Measurements from ENCODE around the gene CS.
"Not testable (repeated sequence)": the region's sequence is repeated elsewhere in the genome, so short reads cannot be mapped to it uniquely, and the experiment has no call there.

The CS gene

DNA sequence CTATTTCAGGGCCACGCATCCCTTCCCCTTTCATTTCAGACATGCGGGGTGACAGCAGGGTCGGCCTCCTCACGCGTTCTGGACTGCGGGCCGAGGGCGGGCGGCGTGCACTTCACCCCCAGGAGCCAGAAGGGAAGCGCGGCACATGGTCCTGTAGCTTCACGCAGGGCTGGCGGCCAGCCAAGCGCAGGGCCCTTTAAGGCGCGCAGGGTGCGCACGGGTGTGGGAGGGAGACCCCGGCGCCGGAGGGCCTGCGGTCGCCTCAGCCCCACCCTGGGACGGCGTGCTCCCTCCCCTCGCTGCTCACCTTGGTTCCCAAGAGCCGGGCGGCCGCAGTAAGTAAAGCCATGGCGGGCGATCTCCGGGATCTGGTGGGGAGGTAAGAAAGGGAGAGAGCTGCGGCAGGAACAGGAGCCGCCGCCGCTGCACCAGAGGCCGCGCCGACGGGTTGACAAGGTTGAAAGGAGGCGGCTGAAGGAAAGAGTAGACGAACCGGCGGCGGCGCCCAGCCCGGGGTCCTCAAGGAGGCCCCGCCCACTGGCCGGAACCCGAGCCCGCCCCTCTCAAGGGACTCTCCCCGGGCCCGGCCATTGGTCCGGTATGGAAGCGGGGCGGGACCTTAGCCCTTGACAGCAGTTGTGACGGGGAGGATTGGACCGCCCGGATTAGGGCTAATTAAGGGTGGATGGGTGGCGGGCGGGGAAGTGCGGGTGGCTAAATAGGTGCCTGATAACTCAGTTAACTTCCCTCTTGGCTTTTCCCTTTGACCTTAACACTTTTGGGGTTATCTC, at the start of gene CS:
CS (minus strand) TSS at position 478 of the 791 bp plus-strand sequence; CDS start at position 349, 129 bp downstream.
- peak; percentile 96 for ATAC-seq

DNA sequence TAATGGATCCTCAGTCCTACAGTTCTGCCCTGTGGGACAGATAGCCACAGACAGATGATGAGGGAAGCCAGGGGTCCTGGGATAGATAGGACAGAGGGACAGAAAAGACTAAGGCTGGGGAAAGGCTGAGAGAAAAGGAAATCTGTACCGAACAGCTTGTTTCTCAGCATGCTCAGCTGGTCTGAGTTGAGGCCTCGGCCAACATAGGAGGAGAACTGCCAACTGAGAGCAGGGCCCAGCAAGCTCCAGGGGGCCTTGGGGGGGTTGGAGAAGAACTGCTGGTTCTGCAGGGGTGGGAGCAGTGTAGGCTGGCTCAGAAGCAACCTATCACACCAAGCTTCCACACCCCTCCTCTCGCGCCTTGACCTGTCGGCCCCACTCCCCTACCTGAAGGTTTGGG, 48.6 kb upstream of the CS start:
- no peak for ATAC-seq

DNA sequence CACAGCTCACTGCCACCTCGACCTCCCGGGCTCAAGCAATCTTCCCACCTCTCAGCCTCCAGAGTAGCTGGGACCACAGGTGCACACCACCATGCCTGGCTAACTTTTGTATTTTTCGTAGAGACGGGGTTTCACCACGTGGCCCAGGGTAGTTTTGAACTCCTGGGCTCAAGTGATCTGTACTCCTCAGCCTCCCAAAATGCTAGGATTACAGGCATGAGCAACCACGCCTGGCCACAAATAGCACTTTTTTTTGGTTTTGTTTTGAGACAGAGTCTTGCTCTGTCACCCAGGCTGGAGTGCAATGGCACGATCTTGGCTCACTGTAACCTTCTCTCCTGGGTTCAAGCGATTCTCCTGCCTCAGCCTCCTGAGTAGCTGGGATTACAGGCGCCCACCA, 47.1 kb upstream of the CS start:
- not testable (repeated sequence) for ATAC-seq

DNA sequence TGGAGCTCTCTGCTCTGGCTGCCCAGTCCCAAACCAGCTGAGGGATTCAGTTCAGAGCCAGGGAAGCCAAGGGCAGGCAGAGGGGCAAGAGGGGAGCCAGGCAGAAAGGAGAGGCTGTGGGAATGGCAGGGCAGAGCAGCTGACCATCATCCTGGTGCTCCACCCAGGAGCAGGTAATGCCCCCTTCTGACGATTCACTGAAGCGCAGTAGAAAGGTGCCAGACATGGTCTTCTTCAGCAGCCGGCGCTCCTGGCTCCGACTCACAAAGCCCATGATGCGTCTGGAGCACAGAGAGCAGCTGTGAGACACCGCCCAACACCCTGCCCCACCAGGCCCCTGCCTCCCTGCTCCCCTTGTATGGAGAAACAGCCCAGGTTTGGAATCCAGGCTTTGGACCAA, 46.5 kb upstream of the CS start:
- peak in 1 of 2 donors; percentile 24 for ATAC-seq

DNA sequence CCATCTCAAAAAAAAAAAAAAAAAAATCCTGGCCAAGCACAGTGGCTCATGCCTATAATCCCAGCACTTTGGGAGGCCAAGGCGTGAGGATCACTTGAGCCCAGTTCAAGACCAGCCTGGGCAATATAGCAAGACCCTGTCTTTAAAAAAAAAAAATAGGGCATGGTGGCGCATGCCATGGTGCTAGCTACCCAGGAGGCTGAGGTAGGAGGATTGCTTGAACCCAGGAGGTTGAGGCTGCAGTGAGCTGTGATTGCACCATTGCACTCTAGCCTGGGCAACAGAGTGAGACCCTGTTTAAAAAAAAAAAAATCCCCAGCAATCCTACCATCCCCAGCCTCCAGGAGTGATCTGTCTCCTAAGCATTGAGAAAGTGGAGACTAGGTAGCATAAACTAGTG, 42.2 kb upstream of the CS start:
- not testable (repeated sequence) for ATAC-seq

DNA sequence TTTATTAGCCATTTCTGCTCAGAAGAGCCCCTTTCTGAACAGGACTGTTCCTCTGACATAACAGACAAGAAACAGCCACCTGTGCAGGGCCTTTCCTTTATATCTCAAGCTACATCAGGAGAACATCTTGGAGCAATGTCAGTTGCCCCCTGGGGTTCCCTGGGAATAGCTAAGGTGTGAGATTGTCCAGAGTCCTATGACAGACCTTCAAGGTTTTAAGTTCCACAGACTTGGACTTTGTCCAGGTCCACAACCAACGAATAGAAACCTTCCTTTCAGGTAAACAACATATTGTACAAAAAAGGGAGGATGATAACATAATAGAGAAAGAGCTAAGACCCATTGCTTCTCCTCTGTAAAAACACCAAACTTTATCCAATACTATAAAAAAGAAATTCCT, 41.5 kb upstream of the CS start:
- no peak for ATAC-seq

DNA sequence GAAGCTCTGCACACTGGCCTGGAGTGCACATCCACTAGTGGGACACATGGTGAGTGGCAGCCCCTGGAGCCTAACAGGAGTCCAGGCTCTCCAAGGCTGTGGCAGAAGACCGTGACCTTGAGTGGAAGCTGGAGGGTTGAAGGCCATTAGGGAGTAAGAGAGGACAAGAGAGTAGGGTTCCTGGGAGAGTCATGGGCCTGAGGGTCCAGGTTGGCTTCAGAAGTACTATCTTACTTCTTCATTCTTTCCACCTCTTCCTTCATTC, 39.0 kb upstream of the CS start:
- no peak for ATAC-seq

DNA sequence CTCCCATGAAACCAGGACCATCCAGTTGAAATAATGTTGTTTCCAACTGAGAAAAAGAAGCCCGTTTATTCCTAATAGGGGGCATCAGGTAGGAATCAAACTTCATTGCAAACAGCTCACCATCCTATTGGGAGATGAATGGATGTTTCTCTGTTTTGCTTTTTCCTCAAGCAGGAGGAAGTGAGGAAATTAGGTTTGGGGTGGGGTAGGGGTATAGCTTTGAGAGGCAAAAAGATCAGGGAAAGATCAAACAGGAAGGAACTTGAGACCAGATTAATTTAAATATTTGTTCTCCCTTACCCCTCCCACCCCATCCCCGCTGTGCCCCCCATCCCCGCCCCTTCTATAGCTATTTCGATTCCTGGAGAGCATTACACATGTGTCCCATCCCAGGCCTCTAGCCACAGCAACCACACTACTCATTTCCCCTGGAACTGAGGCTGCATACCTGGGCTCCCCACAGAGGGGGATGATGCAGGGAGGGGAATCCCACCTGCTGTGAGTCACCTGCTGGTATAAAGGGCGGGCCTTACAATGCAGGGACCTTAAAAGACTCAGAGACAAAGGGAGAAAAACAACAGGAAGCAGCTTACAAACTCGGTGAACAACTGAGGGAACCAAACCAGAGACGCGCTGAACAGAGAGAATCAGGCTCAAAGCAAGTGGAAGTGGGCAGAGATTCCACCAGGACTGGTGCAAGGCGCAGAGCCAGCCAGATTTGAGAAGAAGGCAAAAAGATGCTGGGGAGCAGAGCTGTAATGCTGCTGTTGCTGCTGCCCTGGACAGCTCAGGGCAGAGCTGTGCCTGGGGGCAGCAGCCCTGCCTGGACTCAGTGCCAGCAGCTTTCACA, 38.4 kb upstream of the CS start, which contains the start of gene IL23A:
IL23A (plus strand) TSS at position 577 of the 850 bp plus-strand sequence; CDS start at position 738, 161 bp downstream.
- ATAC-seq, result peak; percentile 86 to 87

DNA sequence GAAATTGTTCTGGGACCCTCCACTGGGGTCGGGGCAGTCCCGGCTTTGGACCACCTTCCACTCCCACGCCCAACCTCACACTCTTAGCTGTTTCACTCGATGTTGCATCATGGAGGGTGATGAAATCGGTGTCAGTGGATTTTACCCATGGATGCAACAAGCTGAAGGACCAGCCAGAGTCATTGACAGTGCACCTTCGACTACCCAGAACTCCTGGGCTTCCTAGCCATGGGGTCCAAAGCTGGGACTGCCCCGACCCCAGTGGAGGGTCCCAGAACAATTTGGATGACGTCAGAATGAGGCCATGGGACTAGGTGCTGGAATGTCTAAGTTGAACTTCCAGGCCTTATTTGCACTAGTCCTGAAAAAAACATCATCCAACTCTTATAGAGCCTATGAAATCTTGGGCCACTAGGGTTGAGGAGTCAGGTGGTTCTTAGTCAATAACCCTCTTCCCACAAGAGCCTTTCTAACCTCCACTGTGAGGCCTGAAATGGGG, 37.7 kb upstream of the CS start:
- no peak for ATAC-seq

DNA sequence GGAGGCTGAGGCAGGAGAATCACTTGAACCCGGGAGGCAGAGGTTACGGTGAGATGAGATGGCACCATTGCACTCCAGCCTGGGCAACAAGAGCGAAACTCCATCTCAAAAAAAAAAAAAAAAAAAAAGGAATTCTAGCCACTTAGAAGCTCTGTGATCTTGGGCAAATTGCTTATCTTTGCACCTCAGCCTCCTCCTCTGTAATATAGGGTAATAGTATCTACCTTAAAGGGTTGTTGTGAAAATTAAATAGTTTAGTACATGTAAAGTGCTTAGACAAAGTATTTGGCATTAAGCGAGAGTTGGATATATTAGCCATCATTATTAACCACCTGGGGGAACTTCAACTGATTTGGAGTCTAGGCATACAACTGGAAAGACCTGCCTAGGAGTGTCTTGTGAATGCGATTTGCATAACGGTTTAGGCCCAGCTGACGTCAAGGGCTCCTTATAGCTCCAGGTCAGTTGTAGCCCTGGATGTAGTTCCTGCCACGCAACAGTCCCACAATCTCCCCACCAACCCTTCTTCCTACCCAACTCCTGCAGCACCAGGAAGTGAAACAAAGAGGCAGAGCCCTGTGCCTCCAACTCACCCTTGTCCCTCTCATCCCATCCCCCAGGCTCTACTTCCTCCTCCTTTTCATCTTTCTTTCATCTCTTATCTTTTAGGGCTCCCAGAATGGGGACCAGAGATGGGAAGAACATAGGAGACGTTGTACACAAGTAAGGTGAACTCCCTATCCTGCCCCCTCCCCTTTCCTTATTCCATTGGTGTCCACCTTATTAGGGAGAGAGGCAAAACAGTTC, 36.4 kb upstream of the CS start:
- ATAC-seq, result no peak

DNA sequence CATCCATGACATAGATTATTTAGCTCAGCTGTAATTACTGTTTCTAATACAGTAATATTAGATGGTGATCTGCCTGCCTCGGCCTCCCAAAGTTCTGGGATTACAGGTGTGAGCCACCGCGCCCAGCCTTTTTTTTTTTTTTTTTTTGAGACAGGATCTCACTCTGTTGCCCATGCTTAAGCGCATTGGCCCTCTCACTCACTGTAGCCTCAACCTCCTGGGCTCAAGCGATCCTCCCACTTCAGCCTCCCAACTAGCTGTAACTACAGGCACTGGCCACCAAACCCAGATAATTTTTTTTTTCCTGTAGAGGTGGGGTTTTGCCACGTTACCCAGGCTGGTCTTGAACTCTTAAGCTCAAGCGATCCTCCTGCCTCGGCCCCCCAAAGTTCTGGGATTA, 35.4 kb upstream of the CS start:
- not testable (repeated sequence) for ATAC-seq

DNA sequence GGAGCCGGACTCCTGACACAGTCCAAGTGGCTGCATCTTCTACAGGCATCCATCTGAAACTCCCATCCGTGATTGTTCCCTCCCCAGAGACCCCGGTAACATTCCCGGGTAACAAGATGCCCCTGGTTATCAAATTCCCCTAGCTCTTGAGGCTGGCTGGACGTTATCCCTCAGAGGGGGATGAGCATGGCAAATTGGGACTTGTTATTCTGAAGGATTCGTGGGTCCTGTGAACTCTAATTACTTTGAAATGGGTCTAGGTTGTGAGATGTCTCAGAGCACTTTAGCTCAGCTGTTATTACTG, 34.3 kb upstream of the CS start:
- ATAC-seq, result no peak

DNA sequence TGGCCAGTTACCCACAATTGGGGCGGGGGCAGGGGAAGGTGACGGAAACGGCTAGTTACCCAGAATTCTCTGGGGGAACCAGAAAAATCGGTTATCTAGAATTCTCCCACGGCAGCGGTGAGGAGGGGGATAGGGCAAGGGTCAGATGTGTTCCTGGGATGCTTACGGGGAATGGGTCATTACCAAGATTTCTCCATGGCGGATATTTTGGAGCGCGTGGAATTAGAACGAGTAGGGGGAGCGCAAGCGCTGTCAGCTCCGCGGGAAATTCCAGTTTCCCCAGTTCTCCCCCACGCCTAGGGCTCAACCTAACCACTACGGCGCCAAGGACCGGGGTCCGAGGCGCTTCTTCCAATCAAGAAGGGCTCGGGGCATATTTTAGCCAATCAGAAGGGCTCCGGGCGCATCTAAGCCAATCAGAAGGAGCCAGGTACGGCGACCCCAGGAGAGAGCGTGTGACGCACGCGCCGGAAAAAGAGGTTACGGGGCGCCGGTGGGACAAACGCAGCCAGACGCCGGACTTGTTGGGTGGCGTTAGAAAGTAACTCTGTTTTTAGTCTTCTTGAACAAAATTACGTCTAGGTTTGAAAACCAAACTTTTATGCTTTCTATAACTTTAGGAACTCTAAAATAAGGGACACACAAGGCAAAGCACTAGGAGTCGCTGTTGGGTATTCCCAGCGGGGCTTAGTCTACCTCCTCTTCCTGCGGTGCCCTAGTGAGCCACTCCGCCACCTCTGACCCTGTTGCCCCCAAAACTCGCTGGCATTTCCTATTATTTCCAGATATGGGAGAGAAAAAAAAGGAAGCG, 33.8 kb upstream of the CS start, which contains the start of gene PAN2:
PAN2 (minus strand) TSS at position 322 of the 811 bp plus-strand sequence. CDS start 906 bp downstream, outside the sequence.
- peak; percentile 90 to 91 for ATAC-seq

DNA sequence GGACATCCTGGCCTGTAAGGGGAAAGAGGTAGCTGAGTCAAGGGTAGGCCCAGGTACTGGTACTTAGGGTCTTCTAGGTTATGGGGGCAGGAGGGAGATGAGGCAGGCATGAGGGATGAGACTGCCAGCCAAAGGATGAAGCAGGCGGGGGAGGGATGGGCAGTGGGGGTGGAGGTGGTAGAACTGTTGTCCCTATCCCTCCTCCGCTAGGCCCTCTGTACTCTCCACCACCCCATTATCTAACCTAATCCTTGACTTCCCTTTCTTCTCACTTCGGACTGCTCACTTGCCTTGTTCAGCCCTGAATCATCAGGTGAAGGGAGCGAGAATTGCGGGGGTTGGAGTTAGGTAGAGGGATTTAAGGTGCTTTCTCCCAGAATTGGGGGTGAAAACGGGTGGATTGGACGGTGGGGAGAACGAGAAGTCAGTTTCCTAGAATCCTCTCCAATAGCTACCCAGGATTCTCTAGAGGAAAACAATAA, 33.1 kb upstream of the CS start:
- ATAC-seq, result peak; percentile 9 to 15

DNA sequence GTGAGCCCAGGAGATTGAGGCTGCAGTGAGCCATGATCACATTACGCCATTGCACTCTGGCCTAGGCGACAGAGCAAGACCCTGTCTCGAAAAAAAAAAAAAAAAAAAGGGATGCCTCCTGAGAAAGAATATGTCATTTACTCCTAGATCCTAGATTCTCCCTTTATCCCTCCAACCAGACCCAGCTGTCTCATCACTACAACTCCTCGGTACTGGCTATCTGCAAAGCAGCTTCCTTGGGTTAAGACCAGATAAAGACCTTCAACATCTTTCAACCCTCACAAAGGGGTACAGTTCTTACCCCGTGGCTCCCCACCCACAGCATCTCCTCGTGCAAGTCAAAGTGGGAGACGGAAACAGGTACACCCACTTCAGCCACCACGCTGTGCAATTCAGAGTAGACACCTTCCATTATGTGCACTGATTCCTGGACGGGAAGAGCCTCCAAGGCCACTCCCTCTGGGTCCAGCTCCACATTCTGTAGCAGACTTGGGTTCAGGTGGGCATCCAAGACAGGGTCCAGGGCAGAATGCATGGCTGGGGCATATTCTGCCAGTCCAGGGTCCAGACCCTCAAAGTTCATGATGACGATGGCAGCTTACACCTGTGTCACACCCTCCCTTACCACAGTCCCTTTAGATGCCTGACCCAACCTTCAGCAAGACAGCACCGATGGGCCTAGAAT, 32.5 kb upstream of the CS start:
- no peak for ATAC-seq

DNA sequence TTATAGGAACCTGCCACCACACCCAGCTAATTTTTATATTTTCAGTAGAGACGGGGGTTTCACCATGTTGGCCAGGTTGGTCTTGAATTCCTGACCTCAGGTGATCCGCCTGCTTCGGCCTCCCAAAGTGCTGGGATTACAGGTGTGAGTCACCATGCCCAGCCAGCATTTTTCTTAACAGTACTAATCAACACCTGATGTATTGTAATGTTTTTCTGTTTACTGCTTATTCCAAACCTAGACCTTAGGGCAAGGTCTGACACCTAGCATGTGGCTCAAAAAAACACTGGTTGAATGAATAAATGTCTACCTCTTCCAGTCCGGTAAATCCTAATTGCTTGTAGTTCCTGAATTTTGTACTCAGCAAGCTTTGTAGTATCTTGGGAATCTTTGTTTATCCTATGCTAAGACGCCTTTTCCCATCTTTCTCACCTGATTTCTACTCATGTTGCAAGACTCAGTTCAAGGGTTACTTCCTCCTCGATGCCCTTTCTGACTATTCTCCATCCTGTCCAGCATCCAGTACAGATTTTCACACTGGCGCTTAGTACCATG, 30.9 kb upstream of the CS start:
- ATAC-seq, result no peak

DNA sequence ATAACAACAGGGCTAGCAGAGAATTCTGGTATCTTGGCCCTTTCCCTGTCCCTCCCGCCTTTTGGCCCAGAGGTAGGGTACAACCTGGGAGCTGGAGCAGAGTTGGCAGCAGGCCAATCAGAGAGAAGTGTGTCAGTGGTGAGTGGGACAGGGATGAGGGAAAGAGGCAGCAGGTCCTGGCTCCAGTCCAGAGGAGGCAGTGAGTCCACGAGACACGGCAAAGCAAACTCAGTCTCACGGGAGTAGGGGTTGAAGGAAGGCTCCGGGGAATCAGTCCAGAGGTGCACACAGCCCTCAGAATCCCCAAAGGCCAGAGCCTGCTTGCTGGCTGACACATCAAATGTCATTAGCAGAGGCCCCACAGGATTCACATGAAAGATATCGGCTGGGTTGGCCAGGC, 26.4 kb upstream of the CS start:
- ATAC-seq, result no peak

DNA sequence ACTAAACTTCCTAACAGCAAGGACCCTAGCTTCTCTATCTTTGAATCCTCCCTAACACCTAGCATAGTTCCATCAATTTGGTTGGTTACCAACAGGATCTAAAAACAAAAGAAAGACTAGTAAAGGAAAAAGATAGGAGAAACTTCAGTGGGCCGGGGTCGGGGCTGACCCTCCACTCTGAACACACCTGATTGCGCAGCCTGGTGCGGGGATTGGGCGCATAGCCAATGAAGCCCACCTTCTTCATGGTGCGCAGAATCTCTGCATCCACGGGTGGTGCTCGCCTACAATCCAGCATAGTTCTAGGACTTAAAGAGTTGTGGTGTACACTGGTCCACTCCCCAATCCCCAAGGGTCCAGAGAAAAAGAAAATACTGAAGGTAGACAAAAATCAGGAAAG, 26.0 kb upstream of the CS start:
- no peak for ATAC-seq

DNA sequence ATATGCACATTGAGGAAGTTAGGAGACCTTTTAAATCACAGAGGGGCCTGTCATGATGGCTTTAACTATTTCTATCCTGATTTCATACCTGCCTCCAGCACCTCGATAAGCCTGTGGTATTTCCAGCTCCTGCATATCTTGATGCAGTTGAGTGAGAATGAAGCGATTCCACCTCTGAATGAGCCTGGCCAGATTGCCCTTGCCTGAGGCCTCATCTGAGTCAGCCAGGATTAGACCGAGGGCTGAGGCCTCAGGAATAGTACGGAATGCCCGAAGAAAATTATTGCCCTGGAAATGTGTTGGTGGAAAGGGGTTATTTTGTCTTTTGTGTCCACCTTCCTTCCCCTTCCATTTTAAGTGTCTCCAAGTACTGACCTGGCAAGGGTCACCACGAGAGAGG, 24.1 kb upstream of the CS start:
- no peak for ATAC-seq

DNA sequence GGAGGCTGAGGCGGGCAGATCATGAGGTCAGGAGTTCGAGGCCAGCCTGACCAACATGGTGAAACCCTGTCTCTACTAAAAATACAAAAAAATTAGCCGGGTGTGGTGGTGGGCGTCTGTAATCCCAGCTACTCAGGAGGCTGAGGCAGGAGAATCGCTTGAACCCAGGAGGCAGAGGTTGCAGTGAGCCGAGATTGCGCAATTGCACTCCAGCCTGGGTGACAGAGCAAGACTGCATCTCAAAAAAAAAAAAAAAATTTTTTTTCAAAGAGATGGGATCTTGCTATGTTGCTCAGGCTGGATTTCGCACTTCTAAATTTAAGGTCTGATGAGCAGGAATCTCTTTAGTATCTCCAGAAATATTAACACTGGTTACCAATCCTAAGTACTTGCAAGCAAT, 21.5 kb upstream of the CS start:
- ATAC-seq, result not testable (repeated sequence)

DNA sequence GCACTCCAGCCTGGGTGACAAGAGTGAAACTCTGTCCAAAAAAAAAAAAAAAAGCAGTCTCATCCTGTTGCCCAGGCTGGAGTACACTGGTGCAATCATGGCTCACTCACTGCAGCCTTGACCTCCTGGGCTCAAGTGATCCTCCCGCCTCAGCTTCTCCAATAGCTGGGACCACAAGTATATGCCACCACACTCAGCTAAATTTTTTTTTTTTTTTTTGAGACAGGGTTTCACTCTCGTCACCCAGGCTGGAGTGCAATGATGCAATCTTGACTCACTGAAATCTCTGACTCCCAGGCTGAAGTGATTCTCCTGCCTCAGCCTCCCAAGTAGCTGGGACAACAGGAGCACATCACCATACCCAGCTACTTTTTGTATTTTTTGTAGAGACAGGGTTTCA, 20.9 kb upstream of the CS start:
- no peak for ATAC-seq
